Activated T-cell treated with anti-CD3 and anti-CD28 coated beads, Interleukin-2, amount 50 U/mL, for 4 hours (primary cell): ENCODE results near the gene CHTF8. TPM values are rescaled to one million over a fixed set of nuclear protein-coding genes. Genes with fewer than 3 reads are reported as not detected.

ENCODE experiments used
- ATAC-seq, 2 donors: fragments of 200-7000 bp; cut with Tn5 transposase; one replicate each; pipeline ENCODE4 v1.10.0; 2021
- DNase-seq: peaks from one replicate; pipeline ENCODE4 v3.0.0-alpha.2; 2020
- H3K27me3 Mint-ChIP-seq: one replicate; pipeline ENCODE4 v1.8.0; 2021; ENCODE audit warnings: low read depth, mixed read lengths
- H3K36me3 Mint-ChIP-seq: one replicate; pipeline ENCODE4 v1.8.0; 2022; ENCODE audit warnings: mixed read lengths; ENCODE audit not compliant: insufficient read depth
- H3K4me1 Mint-ChIP-seq: one replicate; pipeline ENCODE4 v1.8.0; 2021; ENCODE audit warnings: low read depth, mixed read lengths
- H3K4me3 Mint-ChIP-seq: one replicate; pipeline ENCODE4 v1.8.0; 2021; ENCODE audit warnings: mild to moderate bottlenecking, moderate library complexity, mixed read lengths
- H3K9me3 Mint-ChIP-seq: one replicate; pipeline ENCODE4 v1.8.0; 2021; ENCODE audit warnings: mixed read lengths
- total RNA-seq, 3 donors: library from RNA; stranded (reverse); gene quantifications; one replicate each; pipeline ENCODE4 v1.2.1, GENCODE V29; 2021

The CHTF8 gene
- total RNA-seq, 3 donors from 2014 or later: 102 to 126 (median 106) TPM

DNA sequence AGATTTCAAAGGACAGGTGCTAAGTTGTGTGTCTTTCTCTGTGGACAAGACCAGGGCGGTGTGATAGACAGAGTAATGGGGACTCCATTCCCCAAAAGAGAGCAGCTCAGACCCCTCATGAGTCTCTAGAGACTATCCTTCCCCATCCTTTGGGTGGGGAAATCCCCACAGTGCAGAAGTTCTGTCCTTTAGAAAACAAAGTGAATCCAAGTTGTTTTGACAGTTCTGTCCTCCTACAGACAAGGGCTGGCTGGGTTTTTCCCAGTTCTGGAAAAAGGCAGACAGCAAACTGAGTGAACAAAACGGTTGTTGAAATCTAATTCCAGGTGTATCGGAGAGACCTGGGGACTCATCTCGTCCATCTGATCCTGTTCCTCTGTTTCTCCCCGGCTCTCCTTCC is 37.9 kb downstream of the CHTF8 start:
- ATAC-seq (no peak), DNase-seq (no peak)
- no peaks in the 10 kb centered on the region for H3K4me1 Mint-ChIP-seq
- no peaks in the 10 kb centered on the region for H3K9me3 Mint-ChIP-seq
- H3K4me3 Mint-ChIP-seq: no peak overlapping the region
- no peaks in the 10 kb centered on the region for H3K36me3 Mint-ChIP-seq
- no peaks in the 10 kb centered on the region for H3K27me3 Mint-ChIP-seq

DNA sequence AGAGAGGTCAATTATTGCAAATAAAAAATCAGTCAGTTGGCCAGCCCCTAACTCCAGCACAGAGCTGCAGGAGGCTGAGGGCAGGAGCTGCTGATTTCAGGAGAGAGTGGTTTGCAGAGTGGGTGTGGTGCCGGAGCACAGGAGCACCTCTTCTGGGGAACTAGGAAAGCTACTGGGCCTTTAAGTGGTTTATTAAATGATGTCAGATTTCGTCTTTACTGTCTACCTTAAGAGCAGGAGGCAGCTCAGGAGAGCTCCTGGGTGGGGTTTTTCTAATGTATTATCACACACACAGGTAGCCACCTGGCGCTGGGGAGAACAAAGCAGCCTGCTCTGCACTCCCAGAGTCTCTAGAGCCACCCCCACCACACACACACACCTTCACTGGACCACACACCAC is 38.4 kb downstream of the CHTF8 start:
- H3K27me3 Mint-ChIP-seq: no peaks in the 10 kb centered on the region
- no peak for ATAC-seq
- H3K36me3 Mint-ChIP-seq: no peaks in the 10 kb centered on the region
- peaks cover 3% of the 10 kb centered on the region for H3K4me1 Mint-ChIP-seq
- no peak overlapping the region for H3K4me3 Mint-ChIP-seq
- H3K9me3 Mint-ChIP-seq: no peaks in the 10 kb centered on the region
- no peak for DNase-seq

DNA sequence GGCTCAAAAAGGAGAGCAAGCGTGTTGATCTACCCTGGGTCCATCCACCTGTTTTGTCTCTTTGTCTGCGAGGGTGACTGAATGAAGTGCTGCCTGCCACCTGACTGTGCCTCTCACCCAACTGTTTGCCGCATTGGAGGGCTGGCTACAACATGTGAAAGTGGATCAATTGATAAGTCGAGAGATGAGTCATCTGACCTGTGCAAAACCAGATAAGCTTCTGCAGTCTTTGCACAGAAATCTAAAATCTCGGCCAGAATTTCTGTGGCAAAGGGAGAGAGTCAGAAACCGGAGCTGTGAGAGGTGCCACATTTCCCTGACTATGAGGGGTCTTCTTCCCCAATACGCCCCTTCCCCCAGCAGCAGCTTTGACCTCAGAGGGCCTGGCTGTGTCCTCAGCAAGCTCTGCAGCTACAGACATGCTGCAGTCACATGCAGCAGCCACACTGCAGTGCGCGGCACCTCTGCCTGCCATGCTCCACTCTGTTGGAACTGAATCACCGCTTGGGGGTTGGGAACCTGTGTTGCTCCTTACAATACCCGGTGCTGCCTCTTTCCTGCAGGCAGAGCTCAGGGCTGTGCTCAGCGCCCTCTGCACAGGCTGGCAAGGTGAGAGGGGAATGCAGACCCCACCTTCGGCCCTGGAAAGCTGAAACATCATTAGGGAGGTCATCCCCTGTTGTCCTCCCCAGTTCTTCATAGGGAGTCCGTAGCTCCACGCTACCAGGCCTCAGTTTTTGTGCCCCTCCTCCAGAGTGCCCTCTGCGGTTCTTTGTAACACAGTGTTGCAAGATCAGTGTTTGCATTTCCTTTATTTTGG is 43.1 kb downstream of the CHTF8 start:
- Mint-ChIP-seq H3K4me3 (no peak overlapping the region), H3K36me3 (peaks cover 5% of the 10 kb centered on the region), H3K9me3 (no peaks in the 10 kb centered on the region), H3K27me3 (no peaks in the 10 kb centered on the region), H3K4me1 (peaks cover 8% of the 10 kb centered on the region)
- ATAC-seq (peak; percentile 78 to 80), DNase-seq (no peak)

DNA sequence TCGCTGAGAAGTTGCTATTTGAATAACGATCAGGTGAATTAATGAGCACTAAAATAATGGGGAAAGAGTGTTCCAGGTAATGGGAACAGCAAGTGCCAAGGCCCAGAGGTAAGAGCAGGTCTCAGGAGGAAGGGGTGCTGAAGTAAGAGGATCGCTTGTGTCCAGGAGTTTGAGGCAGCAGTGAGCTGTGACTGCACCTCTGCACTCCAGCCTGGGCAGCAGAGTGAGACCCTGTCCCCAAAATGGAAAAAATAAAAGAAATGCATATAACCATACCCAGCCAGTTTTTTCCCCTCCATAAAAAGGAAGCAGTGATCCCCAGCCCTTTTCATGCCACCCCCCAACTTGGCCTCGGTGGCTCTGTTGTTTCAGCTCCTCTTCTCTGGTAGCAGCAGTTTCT is 43.7 kb downstream of the CHTF8 start:
- ATAC-seq (no peak), DNase-seq (no peak)
- H3K36me3 Mint-ChIP-seq: peaks cover 9% of the 10 kb centered on the region
- H3K4me1 Mint-ChIP-seq: peaks cover 8% of the 10 kb centered on the region
- H3K27me3 Mint-ChIP-seq: no peaks in the 10 kb centered on the region
- H3K4me3 Mint-ChIP-seq: no peak overlapping the region
- H3K9me3 Mint-ChIP-seq: no peaks in the 10 kb centered on the region

DNA sequence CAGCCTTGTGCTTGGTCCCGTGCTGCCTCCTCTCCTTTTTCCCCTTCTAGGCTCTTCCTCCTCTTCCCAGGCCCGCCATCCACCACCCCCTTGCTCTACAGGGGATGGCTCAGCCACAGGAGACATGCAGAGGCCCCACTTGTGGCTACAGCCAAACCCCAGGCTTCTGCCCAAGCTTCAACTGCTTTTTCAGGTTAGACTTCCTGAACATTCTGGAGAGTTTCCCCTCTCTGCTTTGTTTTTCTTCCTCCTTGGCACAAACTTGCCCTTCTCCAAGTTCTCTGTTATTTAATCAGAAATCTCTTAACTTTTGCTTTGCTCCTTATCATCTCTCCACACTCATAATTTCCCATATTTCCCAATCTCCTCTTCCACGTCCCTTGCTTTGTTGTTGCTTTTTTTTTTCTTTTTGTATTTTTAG is 45.2 kb downstream of the CHTF8 start:
- Mint-ChIP-seq H3K9me3 (no peaks in the 10 kb centered on the region), H3K36me3 (peaks cover 11% of the 10 kb centered on the region), H3K4me1 (peaks cover 8% of the 10 kb centered on the region), H3K27me3 (no peaks in the 10 kb centered on the region), H3K4me3 (no peak overlapping the region)
- DNase-seq: no peak
- ATAC-seq: no peak

DNA sequence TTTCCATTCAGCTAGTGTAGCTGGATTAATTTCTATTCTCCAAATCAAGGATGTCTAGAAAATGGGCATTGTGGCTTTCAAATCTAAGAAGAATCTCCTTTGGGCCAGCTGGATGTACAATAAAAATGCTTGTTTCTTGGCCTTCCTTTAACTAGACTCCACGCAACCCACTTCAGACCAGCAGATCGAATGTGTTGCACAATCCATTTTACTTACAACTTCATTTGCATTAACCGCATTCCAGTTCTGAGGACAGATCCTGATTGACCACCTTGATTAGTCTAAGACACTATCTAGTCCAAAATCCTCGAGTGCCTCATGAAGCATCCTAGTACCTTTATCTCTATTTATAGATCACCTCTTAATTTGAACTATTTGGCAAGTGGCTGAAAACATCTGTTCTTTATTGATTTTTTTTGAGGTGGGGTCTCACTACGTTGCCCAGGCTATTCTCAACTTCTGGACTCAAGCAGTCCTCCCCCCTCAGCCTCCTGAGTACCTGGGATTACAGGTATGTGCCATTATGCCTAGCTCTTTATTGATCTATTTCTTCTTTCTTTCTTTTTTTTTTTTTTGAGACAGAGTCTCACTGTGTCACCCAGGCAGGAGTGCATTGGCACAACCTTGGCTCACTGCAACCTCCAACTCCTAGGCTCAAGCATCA is 47.2 kb downstream of the CHTF8 start:
- peaks cover 11% of the 10 kb centered on the region for H3K36me3 Mint-ChIP-seq
- no peak overlapping the region for H3K4me3 Mint-ChIP-seq
- no peaks in the 10 kb centered on the region for H3K9me3 Mint-ChIP-seq
- ATAC-seq (no peak), DNase-seq (no peak)
- H3K4me1 Mint-ChIP-seq: peaks cover 8% of the 10 kb centered on the region
- no peaks in the 10 kb centered on the region for H3K27me3 Mint-ChIP-seq

DNA sequence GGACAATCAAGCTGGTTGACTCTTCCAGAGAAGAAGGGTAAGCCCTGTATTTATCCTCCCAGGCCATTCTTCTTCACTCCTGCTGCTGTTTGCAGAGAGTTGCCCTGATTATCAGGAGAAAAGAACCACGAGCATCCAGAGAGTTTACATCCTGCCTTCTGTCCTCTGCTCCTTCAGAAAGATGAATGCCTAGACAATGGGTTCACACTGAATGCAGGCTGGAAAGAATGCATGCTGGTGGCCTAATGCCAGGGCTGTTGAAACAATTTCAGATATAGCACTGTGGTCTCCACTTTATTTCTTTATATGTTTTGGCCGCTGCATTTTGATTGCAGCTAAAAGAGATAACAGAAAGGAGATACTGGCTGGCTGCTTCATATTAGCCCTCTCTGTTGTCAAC is 48.1 kb downstream of the CHTF8 start:
- DNase-seq: no peak
- Mint-ChIP-seq H3K4me3 (no peak overlapping the region), H3K9me3 (no peaks in the 10 kb centered on the region), H3K4me1 (peaks cover 8% of the 10 kb centered on the region), H3K36me3 (peaks cover 11% of the 10 kb centered on the region), H3K27me3 (no peaks in the 10 kb centered on the region)
- no peak for ATAC-seq

DNA sequence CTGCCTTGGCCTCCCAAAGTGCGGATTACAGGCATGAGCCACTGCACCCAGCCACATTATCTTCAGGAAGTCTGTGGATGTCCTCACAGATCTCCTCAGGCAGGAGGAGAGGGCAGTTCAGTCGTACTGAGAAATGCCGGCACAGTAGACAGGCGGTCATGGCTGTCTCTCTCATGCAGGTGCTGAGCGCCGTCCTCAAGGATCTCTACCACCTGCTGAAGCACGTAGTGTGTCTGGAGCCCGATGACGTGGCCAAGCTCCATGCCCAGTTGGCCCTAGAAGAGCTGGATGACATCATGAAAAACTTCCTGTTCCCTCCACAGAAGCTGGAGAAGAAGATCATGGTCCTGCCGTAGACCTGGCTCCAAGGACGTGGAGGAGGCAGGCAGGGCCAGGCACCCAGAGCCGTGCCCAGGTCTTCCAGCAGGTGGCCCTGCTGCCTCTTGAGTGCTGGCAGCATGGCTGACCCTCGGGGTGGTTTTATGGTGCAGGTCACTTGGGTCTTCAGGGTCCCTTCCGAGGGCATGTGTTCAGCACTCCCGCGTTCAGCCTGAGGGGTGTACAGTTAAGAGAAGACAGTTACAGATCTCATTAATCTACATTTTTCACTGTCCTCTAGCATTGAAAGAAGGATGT is 49.0 kb downstream of the CHTF8 start:
- no peak overlapping the region for H3K4me3 Mint-ChIP-seq
- H3K27me3 Mint-ChIP-seq: no peaks in the 10 kb centered on the region
- H3K9me3 Mint-ChIP-seq: no peaks in the 10 kb centered on the region
- ATAC-seq: no peak
- peaks cover under 1% of the 10 kb centered on the region for H3K4me1 Mint-ChIP-seq
- peaks cover 11% of the 10 kb centered on the region for H3K36me3 Mint-ChIP-seq
- no peak for DNase-seq

DNA sequence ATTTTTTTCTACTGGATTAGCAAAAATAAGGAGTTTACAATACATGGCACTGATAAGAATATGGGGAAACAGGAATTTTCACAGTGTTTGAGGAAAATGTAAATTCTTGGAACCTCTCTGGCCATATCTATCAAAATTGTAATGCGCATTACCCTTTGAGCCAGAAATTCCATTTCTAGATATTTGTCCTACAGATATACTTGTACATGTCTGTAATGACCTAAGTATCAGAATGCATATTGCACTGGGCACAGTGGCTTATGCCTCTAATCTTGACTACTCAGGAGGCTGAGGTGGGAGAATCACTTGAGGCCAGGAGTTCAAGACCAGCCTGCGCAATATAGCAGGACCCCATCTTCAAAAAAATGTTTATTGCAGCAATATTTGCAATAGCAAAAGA is 52.7 kb downstream of the CHTF8 start:
- no peak for ATAC-seq
- Mint-ChIP-seq H3K4me3 (no peak overlapping the region), H3K27me3 (no peaks in the 10 kb centered on the region), H3K9me3 (no peaks in the 10 kb centered on the region), H3K4me1 (no peaks in the 10 kb centered on the region), H3K36me3 (peaks cover 10% of the 10 kb centered on the region)
- no peak for DNase-seq

DNA sequence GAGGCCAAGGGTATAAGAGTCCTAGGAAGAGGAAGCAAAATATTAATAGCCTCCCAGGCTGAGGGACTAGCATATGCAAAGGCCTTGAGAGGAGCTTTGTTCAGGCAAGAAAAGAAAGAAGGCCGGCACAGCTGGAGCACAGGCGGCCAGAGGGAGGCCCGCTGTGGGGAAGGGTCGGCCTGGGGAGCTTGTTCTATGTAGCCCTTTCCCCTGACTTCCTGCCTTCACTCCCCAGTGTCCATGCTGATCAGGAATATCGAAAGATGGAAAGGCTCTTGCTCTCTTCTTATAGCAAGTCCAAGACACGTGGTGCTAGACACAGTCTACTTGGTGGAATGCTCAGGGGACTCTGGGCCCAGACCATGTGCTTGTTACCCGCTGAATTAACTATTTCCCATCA is 54.3 kb downstream of the CHTF8 start:
- H3K27me3 Mint-ChIP-seq: no peaks in the 10 kb centered on the region
- H3K4me1 Mint-ChIP-seq: no peaks in the 10 kb centered on the region
- no peak for ATAC-seq
- no peak for DNase-seq
- no peak overlapping the region for H3K4me3 Mint-ChIP-seq
- H3K9me3 Mint-ChIP-seq: no peaks in the 10 kb centered on the region
- H3K36me3 Mint-ChIP-seq: peaks cover 4% of the 10 kb centered on the region

DNA sequence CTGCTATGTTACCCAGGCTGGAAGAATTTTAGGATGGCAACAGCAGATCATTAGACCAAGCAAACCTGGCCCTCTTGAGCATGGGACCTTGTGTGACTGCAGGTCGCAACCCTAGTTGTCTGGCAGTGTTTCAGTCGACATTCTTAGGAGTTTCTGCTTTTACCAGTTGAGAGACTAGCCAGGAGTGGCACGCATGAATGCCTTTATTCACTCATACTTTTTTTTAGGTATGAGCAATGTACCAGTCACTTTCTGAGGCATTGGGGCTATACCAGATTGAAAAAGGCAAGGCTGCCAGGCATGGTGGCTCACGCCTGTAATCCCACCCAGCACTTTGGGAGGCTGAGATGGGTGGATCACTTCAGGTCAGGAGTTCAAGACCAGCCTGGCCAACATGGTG is 55.1 kb downstream of the CHTF8 start:
- ATAC-seq (no peak), DNase-seq (no peak)
- no peak overlapping the region for H3K4me3 Mint-ChIP-seq
- H3K27me3 Mint-ChIP-seq: no peaks in the 10 kb centered on the region
- H3K4me1 Mint-ChIP-seq: no peaks in the 10 kb centered on the region
- no peaks in the 10 kb centered on the region for H3K9me3 Mint-ChIP-seq
- H3K36me3 Mint-ChIP-seq: peaks cover 4% of the 10 kb centered on the region

DNA sequence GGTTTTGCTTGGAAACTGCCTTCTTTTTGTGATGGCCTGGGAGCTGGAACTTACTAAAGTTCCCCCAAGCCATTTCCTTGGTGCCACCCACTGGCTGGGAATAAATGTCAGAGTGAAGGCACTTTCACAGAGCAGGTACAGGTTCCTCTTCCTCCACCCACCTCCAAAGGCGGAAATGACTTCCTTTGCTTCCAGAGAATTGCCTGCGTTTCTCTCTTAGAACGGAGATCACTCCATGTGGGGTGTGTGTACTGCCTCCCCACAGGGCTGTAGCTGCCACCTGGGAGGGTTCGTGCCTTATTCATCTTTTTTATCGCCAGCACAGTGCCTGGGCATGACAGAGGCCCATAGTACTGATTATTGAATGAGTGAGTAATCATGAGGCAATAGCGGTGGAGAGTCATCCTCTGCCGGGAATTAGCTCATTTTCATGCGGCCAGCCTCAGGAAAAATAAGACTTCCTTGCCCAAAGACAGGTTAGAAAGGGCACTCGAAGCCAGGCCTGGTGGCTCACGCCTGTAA is 59.1 kb downstream of the CHTF8 start:
- Mint-ChIP-seq H3K36me3 (peaks cover 11% of the 10 kb centered on the region), H3K27me3 (no peaks in the 10 kb centered on the region), H3K4me1 (no peaks in the 10 kb centered on the region), H3K9me3 (no peaks in the 10 kb centered on the region), H3K4me3 (no peak overlapping the region)
- DNase-seq: no peak
- ATAC-seq: no peak

DNA sequence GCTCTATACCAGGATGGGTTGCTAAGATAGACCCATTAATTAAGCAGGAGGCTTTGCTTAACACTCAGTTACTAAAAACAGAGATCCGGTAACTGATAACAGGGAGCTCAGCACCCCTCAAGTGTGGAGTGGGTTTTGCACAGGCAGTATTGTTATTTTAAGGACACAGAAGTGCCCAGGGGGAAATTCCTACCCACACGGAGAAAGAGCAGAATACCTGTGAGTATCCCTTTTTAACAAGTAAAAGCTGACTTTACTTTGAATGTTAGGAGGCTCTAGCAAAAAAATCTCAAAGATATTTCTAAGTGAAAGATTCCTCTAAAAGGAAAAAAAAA is 59.8 kb downstream of the CHTF8 start:
- H3K36me3 Mint-ChIP-seq: peaks cover 11% of the 10 kb centered on the region
- no peak for ATAC-seq
- H3K9me3 Mint-ChIP-seq: no peaks in the 10 kb centered on the region

DNA sequence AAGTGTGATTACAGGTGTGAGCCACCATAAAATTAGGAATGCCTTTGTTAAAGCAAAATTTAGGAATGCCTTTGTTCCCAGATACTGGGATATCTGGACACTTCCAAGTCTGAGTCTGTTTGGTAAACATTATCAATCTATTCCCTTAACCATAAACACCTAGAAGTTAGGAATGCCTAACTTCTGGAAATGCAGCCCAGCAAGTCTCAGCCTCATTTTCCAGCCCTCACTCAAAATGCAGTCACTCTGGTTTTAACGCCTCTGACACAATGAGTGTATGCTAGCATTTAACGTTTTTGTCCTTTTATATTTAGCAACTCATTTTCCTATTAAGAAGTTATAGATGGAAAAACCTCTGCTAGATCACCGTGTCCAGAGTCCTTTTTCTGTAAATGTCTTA is 61.4 kb downstream of the CHTF8 start:
- Mint-ChIP-seq H3K36me3 (peaks cover 7% of the 10 kb centered on the region), H3K4me1 (no peaks in the 10 kb centered on the region), H3K4me3 (no peak overlapping the region), H3K9me3 (no peaks in the 10 kb centered on the region), H3K27me3 (no peaks in the 10 kb centered on the region)
- DNase-seq (no peak), ATAC-seq (no peak)

More for the DNA sequence above, 59.8 kb downstream of the CHTF8 start:
- no peaks in the 10 kb centered on the region for H3K4me1 Mint-ChIP-seq
- DNase-seq: no peak
- H3K4me3 Mint-ChIP-seq: no peak overlapping the region
- H3K27me3 Mint-ChIP-seq: no peaks in the 10 kb centered on the region

DNA sequence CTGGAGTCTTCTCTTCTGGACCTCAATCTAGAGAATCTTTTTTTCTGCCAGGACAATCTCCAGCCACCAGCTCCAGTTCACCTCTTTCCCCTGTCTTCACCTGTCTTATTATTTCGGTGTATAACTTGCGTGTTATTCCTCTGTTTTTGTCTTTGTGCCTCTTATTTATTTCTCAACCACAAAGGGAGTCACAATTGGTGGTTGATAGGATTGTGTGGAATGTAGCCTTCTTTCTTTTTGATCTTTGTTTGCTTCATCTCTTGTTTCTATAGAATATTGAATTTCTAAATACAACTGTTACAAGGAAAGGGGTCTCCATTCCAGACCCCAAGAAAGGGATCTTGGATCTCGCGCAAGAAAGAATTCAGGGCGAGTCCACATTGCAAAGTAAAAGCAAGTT is 62.9 kb downstream of the CHTF8 start:
- Mint-ChIP-seq H3K9me3 (no peaks in the 10 kb centered on the region), H3K4me3 (no peak overlapping the region), H3K27me3 (no peaks in the 10 kb centered on the region), H3K36me3 (peaks cover 14% of the 10 kb centered on the region), H3K4me1 (no peaks in the 10 kb centered on the region)
- DNase-seq: no peak
- no peak for ATAC-seq
